B cell (primary cell): ENCODE results near the gene WDR83. TPM values are rescaled to one million over a fixed set of nuclear protein-coding genes. Genes with fewer than 3 reads are reported as not detected.

Experiments
- ATAC-seq: fragments of 200-7000 bp; cut with Tn5 transposase; one replicate; pipeline ENCODE4 v1.10.0; 2021; ENCODE audit warnings: low read depth, mild to moderate bottlenecking, moderate number of reproducible peaks, moderate library complexity
- CTCF ChIA-PET: fragments of 350-600 bp; sonication (Branson Sonifier 250); formaldehyde crosslinking; loops from one replicate; lab custom pipeline; 2021; ENCODE audit warnings: antibody characterized with exemption, inconsistent platforms; lab: Charles Lee
- POLR2A ChIA-PET: fragments of 350-600 bp; sonication (Branson Sonifier 250); formaldehyde crosslinking; loops from one replicate; lab custom pipeline; 2021; ENCODE audit warnings: antibody characterized with exemption; lab: Charles Lee
- DNase-seq: peaks from one replicate; pipeline ENCODE4 v3.0.0; 2013
- H2AFZ ChIP-seq: 2 replicates; pipeline ENCODE4 v1.6.1; 2012; ENCODE audit warnings: mild to moderate bottlenecking, low read depth, low read length; ENCODE audit not compliant: insufficient read depth, poor library complexity, severe bottlenecking
- H3K27ac ChIP-seq, 2 donors: 1 replicate in 1 of 2; 2 replicates in 1 of 2; pipeline ENCODE4 v1.5.1; 2012 to 2013; ENCODE audit warnings: low read length in 2 of 2, mild to moderate bottlenecking in 2 of 2, moderate library complexity in 1 of 2
- H3K27me3 ChIP-seq, 4 experiments: fragments of 200-600 bp in 1 of 4; sonication (generic) in 1 of 4; replicated peaks in 1 of 4; 1 replicate in 2 of 4; 2 replicates in 2 of 4; pipeline versions ENCODE4 v1.6.1 to v1.7.0; 2013 to 2016; ENCODE audit warnings: low read length in 3 of 4, mild to moderate bottlenecking in 2 of 4, mixed read lengths in 1 of 4, moderate library complexity in 1 of 4; ENCODE audit not compliant: insufficient read depth in 4 of 4, control insufficient read depth in 3 of 4; ENCODE audit errors: control extremely low read depth in 1 of 4
- H3K36me3 ChIP-seq, 2 experiments: replicated peaks in 1 of 2; 1 replicate in 1 of 2; 2 replicates in 1 of 2; pipeline versions ENCODE4 v1.6.1 to v1.7.1; 2013; ENCODE audit warnings: low read length in 1 of 2; ENCODE audit not compliant: insufficient read depth in 2 of 2, control insufficient read depth in 1 of 2; ENCODE audit errors: control extremely low read depth in 1 of 2, extremely low read depth in 1 of 2
- H3K4me1 ChIP-seq, 2 donors: fragments of 200-600 bp in 1 of 2; sonication (generic) in 1 of 2; 1 replicate in 1 of 2; 2 replicates in 1 of 2; pipeline versions ENCODE4 v1.5.1 to v1.6.1; 2013 to 2017; ENCODE audit warnings: low read length in 2 of 2; ENCODE audit not compliant: control insufficient read depth in 2 of 2, insufficient read depth in 2 of 2
- H3K4me2 ChIP-seq: replicated peaks from 2 replicates; pipeline ENCODE3; 2012; ENCODE audit warnings: mild to moderate bottlenecking, low read depth, low read length; ENCODE audit not compliant: poor library complexity, severe bottlenecking
- H3K4me3 ChIP-seq, 5 experiments: fragments of 200-600 bp in 1 of 5; sonication (generic) in 1 of 5; 1 replicate in 3 of 5; 2 replicates in 2 of 5; pipeline versions ENCODE4 v1.5.1 to v1.7.0; 2011 to 2016; ENCODE audit warnings: low read length in 4 of 5, mild to moderate bottlenecking in 4 of 5, low read depth in 2 of 5, control low read depth in 1 of 5, moderate library complexity in 1 of 5; ENCODE audit not compliant: insufficient read depth in 1 of 5; ENCODE audit errors: control extremely low read depth in 1 of 5, extremely low read depth in 1 of 5
- H3K79me2 ChIP-seq: fragments of 200-600 bp; sonication (generic); one replicate; pipeline ENCODE4 v1.6.0; 2016; ENCODE audit warnings: low read length; ENCODE audit not compliant: control insufficient read depth, insufficient read depth
- H3K9ac ChIP-seq: fragments of 200-600 bp; sonication (generic); 2 replicates; pipeline ENCODE4 v1.6.1; 2017; ENCODE audit warnings: mild to moderate bottlenecking, low read length, moderate library complexity
- H3K9me3 ChIP-seq, 3 donors: one replicate each; pipeline versions ENCODE4 v1.6.1 to v1.7.1; 2013; ENCODE audit warnings: low read length in 2 of 3; ENCODE audit not compliant: control insufficient read depth in 2 of 3, insufficient read depth in 1 of 3; ENCODE audit errors: control extremely low read depth in 1 of 3
- H4K20me1 ChIP-seq: 2 replicates; pipeline ENCODE4 v1.6.0; 2012; ENCODE audit warnings: mild to moderate bottlenecking, low read length; ENCODE audit not compliant: insufficient read depth, control insufficient read depth, poor library complexity, severe bottlenecking
- H3K27ac Mint-ChIP-seq: one replicate; pipeline ENCODE4 v1.8.0; 2021; ENCODE audit warnings: mixed read lengths
- H3K27me3 Mint-ChIP-seq: one replicate; pipeline ENCODE4 v1.8.0; 2021; ENCODE audit warnings: mixed read lengths
- H3K4me1 Mint-ChIP-seq: one replicate; pipeline ENCODE4 v1.8.0; 2021; ENCODE audit warnings: mixed read lengths
- H3K4me3 Mint-ChIP-seq: one replicate; pipeline ENCODE4 v1.8.0; 2021; ENCODE audit warnings: mixed read lengths
- H3K9me3 Mint-ChIP-seq: one replicate; pipeline ENCODE4 v1.8.0; 2022; ENCODE audit warnings: mixed read lengths; ENCODE audit not compliant: insufficient read depth
- CTCF ChIP-seq: fragments of 200-600 bp; IDR thresholded peaks from one replicate; pipeline ENCODE4 v1.8.0; 2022; ENCODE audit warnings: antibody characterized with exemption, mild to moderate bottlenecking
- EZH2 ChIP-seq: IDR thresholded peaks from 2 replicates; pipeline ENCODE4 v1.6.1; 2012; ENCODE audit warnings: borderline replicate concordance, low read depth, mild to moderate bottlenecking, moderate library complexity, low read length; ENCODE audit not compliant: insufficient read depth, poor library complexity, severe bottlenecking
- WGBS: methylation state at CpG from one replicate; pipeline ENCODE4 v1.1.5; 2013; ENCODE audit warnings: missing lambda C conversion rate; ENCODE audit not compliant: insufficient coverage; 5-methylcytosine and 5-hydroxymethylcytosine counted together
- intact Hi-C: fragments of 100-400 bp; cut with micrococcal nuclease; formaldehyde crosslinking; loops from one replicate; pipeline ENCODE4 v1.10.0; 2022
- polyA plus RNA-seq: library from polyadenylated mRNA; depleted of rRNA; stranded (reverse); fragments of >200 nt; gene quantifications from 2 replicates; pipeline ENCODE4 v1.2.3, GENCODE V29; 2012
- total RNA-seq, 2 donors: library from RNA; stranded (reverse); fragments of 120-200 nt in 1 of 2; gene quantifications; 1 replicate in 1 of 2; 2 replicates in 1 of 2; pipeline versions ENCODE4 v1.2.3 to v1.2.4, GENCODE V29; 2013 to 2022

The WDR83 gene
- total and polyA plus RNA-seq, 2 donors (not counting 1 experiment from before 2014, with no cell fraction given): 16.3 to 24.6 TPM

DNA sequence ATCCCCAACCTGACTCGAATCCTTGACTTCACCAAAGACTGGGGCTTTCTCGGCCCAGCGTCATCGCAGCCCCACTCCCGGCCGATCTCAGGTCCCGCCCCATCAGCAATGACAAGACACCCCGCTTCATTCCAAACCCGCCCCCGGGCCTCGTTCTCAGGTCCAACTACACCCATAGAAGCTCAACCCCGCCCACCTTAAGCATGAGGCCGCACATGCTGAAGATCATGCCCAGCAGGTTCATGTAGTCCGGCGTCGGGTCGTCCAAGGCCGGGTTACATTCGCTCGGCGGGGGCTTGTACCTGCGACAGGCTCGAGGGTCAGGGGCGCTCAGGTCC lies 2.3 kb downstream of the WDR83 start:
- H2AFZ ChIP-seq: peak overlapping the region; percentile 97
- H3K4me2 ChIP-seq: peak overlapping the region; percentile 86
- peaks cover 1 to 27% of the 10 kb centered on the region in 2 experiments for H3K36me3 ChIP-seq
- ChIA-PET CTCF (interaction anchor here (0.6 to 5.7 kb wide), 9 partner anchors 9 to 174 kb away, joined by 3 to 82 read pairs (median 3); partner anchors contain the start of gene JUNB), POLR2A (interaction anchor here (1.6 kb wide), 1 partner anchor 55 kb away, joined by 9 read pairs; no protein-coding TSS in a partner anchor)
- H3K79me2 ChIP-seq: peaks cover 71% of the 10 kb centered on the region
- WGBS: under 1% methylated on average over 24 of the region's 24 CpGs
- Mint-ChIP-seq H3K9me3 (no peaks in the 10 kb centered on the region), H3K4me3 (peak overlapping the region; percentile 98), H3K27ac (peak overlapping the region; percentile 100), H3K27me3 (no peaks in the 10 kb centered on the region), H3K4me1 (peaks cover 65% of the 10 kb centered on the region)
- peaks cover 34 to 55% of the 10 kb centered on the region in 2 donors for H3K4me1 ChIP-seq
- peak overlapping the region; percentile 97 for H3K9ac ChIP-seq
- no peak for TF ChIP-seq EZH2
- TF ChIP-seq CTCF: no peak
- H3K27me3 ChIP-seq: no peaks in the 10 kb centered on the region
- peaks cover 32% of the 10 kb centered on the region for H4K20me1 ChIP-seq
- peak overlapping the region; percentile 90 to 99 for H3K27ac ChIP-seq
- ATAC-seq (no peak), DNase-seq (peak; percentile 76)
- no peaks in the 10 kb centered on the region for H3K9me3 ChIP-seq
- intact Hi-C loops: loop anchor here (1.0 to 5.0 kb wide), 4 partner anchors 12 to 227 kb away; partner anchors contain the start of genes DHPS, TNPO2, ZNF443 and ZNF564
- peak overlapping the region; percentile 75 to 99 (median 95) for H3K4me3 ChIP-seq
